IMR-90 (cell line): ENCODE results near the gene OR7G3. TPM values are rescaled to one million over a fixed set of nuclear protein-coding genes. Genes with fewer than 3 reads are reported as not detected.

Experiments used
- ATAC-seq: fragments of 200-7000 bp; cut with Tn5 transposase; 2 replicates; pipeline ENCODE4 v1.9.1; 2020; ENCODE audit warnings: low read depth, mild to moderate bottlenecking, moderate library complexity
- BruUV-seq: library from RNA; stranded (reverse); fragments of 400-500 nt; replicated peaks from 2 replicates; lab custom pipeline; 2021; lab: Mats Ljungman, UMichigan
- CTCF ChIA-PET: fragments of 300-600 bp; formaldehyde crosslinking; extraction: SDS; loops from one replicate; lab custom pipeline; 2021; ENCODE audit warnings: antibody characterized with exemption; lab: Yijun Ruan, JAX
- POLR2A ChIA-PET: fragments of 300-600 bp; sonication (Branson Sonifier 250); formaldehyde crosslinking; loops from one replicate; lab custom pipeline; 2022; ENCODE audit warnings: antibody characterized with exemption; ENCODE audit not compliant: unreplicated experiment; lab: Charles Lee
- DNase-seq: peaks from one replicate; pipeline ENCODE4 v3.0.0; 2013
- H2AFZ ChIP-seq: replicated peaks from 2 replicates; pipeline ENCODE3; 2013; ENCODE audit warnings: low read length, mild to moderate bottlenecking; ENCODE audit not compliant: poor library complexity
- H2AK5ac ChIP-seq: 2 replicates; pipeline ENCODE4 v1.6.1; 2013; ENCODE audit warnings: low read depth, low read length, inconsistent platforms
- H2AK9ac ChIP-seq: replicated peaks from 2 replicates; pipeline ENCODE3; 2013; ENCODE audit warnings: mild to moderate bottlenecking, low read depth, low read length, moderate library complexity; ENCODE audit not compliant: poor library complexity
- H2BK120ac ChIP-seq: 2 replicates; pipeline ENCODE4 v1.6.1; 2013; ENCODE audit warnings: low read depth, low read length, inconsistent platforms
- H2BK15ac ChIP-seq: 3 replicates; pipeline ENCODE4 v1.6.1; 2013; ENCODE audit warnings: low read depth, low read length, inconsistent platforms
- H2BK20ac ChIP-seq: 2 replicates; pipeline ENCODE4 v1.6.1; 2013; ENCODE audit warnings: low read depth, mild to moderate bottlenecking, inconsistent platforms, low read length, moderate library complexity
- H2BK5ac ChIP-seq: 2 replicates; pipeline ENCODE4 v1.6.1; 2013; ENCODE audit warnings: mild to moderate bottlenecking, low read depth, low read length, inconsistent platforms; ENCODE audit not compliant: poor library complexity, severe bottlenecking
- H3K14ac ChIP-seq: replicated peaks from 2 replicates; pipeline ENCODE4 v1.6.1; 2013; ENCODE audit warnings: low read depth, low read length, inconsistent platforms
- H3K18ac ChIP-seq: 2 replicates; pipeline ENCODE4 v1.6.1; 2013; ENCODE audit warnings: low read depth, low read length, control low read depth
- H3K23ac ChIP-seq: 2 replicates; pipeline ENCODE4 v1.6.1; 2013; ENCODE audit warnings: low read depth, low read length, inconsistent platforms
- H3K27ac ChIP-seq: 2 replicates; pipeline ENCODE4 v1.5.1; 2013; ENCODE audit warnings: mild to moderate bottlenecking, control low read depth, low read length; ENCODE audit not compliant: insufficient read depth
- H3K27me3 ChIP-seq: 2 replicates; pipeline ENCODE4 v1.6.1; 2013; ENCODE audit warnings: low read length; ENCODE audit not compliant: control insufficient read depth, insufficient read depth
- H3K36me3 ChIP-seq: 2 replicates; pipeline ENCODE4 v1.6.1; 2013; ENCODE audit warnings: low read length, mixed read lengths; ENCODE audit not compliant: control insufficient read depth, insufficient read depth
- H3K4ac ChIP-seq: 2 replicates; pipeline ENCODE4 v1.6.1; 2013; ENCODE audit warnings: low read depth, low read length, inconsistent platforms
- H3K4me1 ChIP-seq: 2 replicates; pipeline ENCODE4 v1.6.1; 2013; ENCODE audit warnings: low read length, mixed read lengths; ENCODE audit not compliant: control insufficient read depth, insufficient read depth
- H3K4me2 ChIP-seq: 2 replicates; pipeline ENCODE4 v1.6.1; 2013; ENCODE audit warnings: low read depth, mild to moderate bottlenecking, control low read depth, low read length, moderate library complexity
- H3K4me3 ChIP-seq: 2 replicates; pipeline ENCODE4 v1.5.1; 2013; ENCODE audit warnings: low read depth, mild to moderate bottlenecking, control low read depth, low read length, moderate library complexity; ENCODE audit not compliant: insufficient read depth
- H3K56ac ChIP-seq: 2 replicates; pipeline ENCODE4 v1.6.1; 2013; ENCODE audit warnings: low read length, inconsistent platforms; ENCODE audit not compliant: insufficient read depth; ENCODE audit errors: extremely low read depth
- H3K79me1 ChIP-seq, 2 experiments: 2 replicates each; pipeline ENCODE4 v1.6.1; 2013; ENCODE audit warnings: low read length in 2 of 2, inconsistent platforms in 1 of 2, low read depth in 1 of 2
- H3K9ac ChIP-seq: 2 replicates; pipeline ENCODE4 v1.6.1; 2013; ENCODE audit warnings: low read depth, low read length, control low read depth
- H3K9me1 ChIP-seq: 2 replicates; pipeline ENCODE4 v1.6.1; 2013; ENCODE audit warnings: low read length, inconsistent platforms; ENCODE audit not compliant: insufficient read depth
- H3K9me3 ChIP-seq: 2 replicates; pipeline ENCODE4 v1.6.1; 2013; ENCODE audit warnings: low read length; ENCODE audit not compliant: control insufficient read depth, insufficient read depth
- H4K20me1 ChIP-seq: 2 replicates; pipeline ENCODE4 v1.6.1; 2013; ENCODE audit warnings: low read length, inconsistent platforms; ENCODE audit not compliant: insufficient read depth
- H4K5ac ChIP-seq: 2 replicates; pipeline ENCODE4 v1.6.1; 2013; ENCODE audit warnings: mild to moderate bottlenecking, low read depth, low read length, control low read depth
- H4K8ac ChIP-seq, 2 experiments: 2 replicates each; pipeline ENCODE4 v1.6.1; 2013; ENCODE audit warnings: low read depth in 2 of 2, low read length in 2 of 2, control low read depth in 1 of 2, inconsistent platforms in 1 of 2
- H4K91ac ChIP-seq: 2 replicates; pipeline ENCODE4 v1.6.1; 2013; ENCODE audit warnings: low read depth, low read length, inconsistent platforms; ENCODE audit not compliant: insufficient read depth
- BHLHE40 ChIP-seq: fragments of 150-350 bp; IDR thresholded peaks from 2 replicates; pipeline ENCODE4 v1.6.1; 2016; ENCODE audit warnings: mild to moderate bottlenecking, low read depth, low read length
- CEBPB ChIP-seq: IDR thresholded peaks from 2 replicates; pipeline ENCODE4 v1.6.1; 2012; ENCODE audit warnings: low read depth, low read length, improper control_type of control experiment
- CHD1 ChIP-seq: IDR thresholded peaks from 2 replicates; pipeline ENCODE4 v1.6.1; 2012; ENCODE audit warnings: low read depth, low read length, improper control_type of control experiment
- CTCF ChIP-seq: conservative IDR thresholded peaks from 2 replicates; pipeline ENCODE4 v1.5.1; 2012; ENCODE audit warnings: mild to moderate bottlenecking, low read depth, low read length, improper control_type of control experiment
- ELK1 ChIP-seq: fragments of 150-350 bp; IDR thresholded peaks from 2 replicates; pipeline ENCODE4 v1.6.1; 2016; ENCODE audit warnings: low read depth, mild to moderate bottlenecking, low read length, moderate library complexity, borderline replicate concordance
- FOS ChIP-seq: fragments of 150-350 bp; IDR thresholded peaks from 2 replicates; pipeline ENCODE4 v1.6.1; 2016; ENCODE audit warnings: low read depth, low read length
- MAFK ChIP-seq: IDR thresholded peaks from 2 replicates; pipeline ENCODE4 v1.6.1; 2012; ENCODE audit warnings: low read depth, low read length, improper control_type of control experiment
- MAZ ChIP-seq: IDR thresholded peaks from 2 replicates; pipeline ENCODE4 v1.6.1; 2012; ENCODE audit warnings: low read depth, mild to moderate bottlenecking, low read length, improper control_type of control experiment, moderate library complexity, borderline replicate concordance
- MXI1 ChIP-seq: IDR thresholded peaks from 2 replicates; pipeline ENCODE4 v1.6.1; 2012; ENCODE audit warnings: low read depth, mild to moderate bottlenecking, low read length, moderate library complexity, borderline replicate concordance
- NFE2L2 ChIP-seq: fragments of 150-350 bp; IDR thresholded peaks from 2 replicates; pipeline ENCODE4 v1.6.1; 2016; ENCODE audit warnings: low read depth, mild to moderate bottlenecking, low read length
- RAD21 ChIP-seq: IDR thresholded peaks from 2 replicates; pipeline ENCODE4 v1.6.1; 2012; ENCODE audit warnings: low read length, improper control_type of control experiment
- RCOR1 ChIP-seq: IDR thresholded peaks from 2 replicates; pipeline ENCODE4 v1.6.1; 2012; ENCODE audit warnings: mild to moderate bottlenecking, low read length, improper control_type of control experiment; ENCODE audit not compliant: insufficient replicate concordance
- RFX5 ChIP-seq: IDR thresholded peaks from 2 replicates; pipeline ENCODE4 v1.8.0; 2012; ENCODE audit warnings: low read depth, mild to moderate bottlenecking, low read length, moderate library complexity
- SMC3 ChIP-seq: fragments of 150-350 bp; IDR thresholded peaks from 2 replicates; pipeline ENCODE4 v1.6.1; 2016; ENCODE audit warnings: low read depth, mild to moderate bottlenecking, antibody characterized with exemption, low read length, moderate library complexity
- USF2 ChIP-seq: fragments of 150-350 bp; IDR thresholded peaks from 2 replicates; pipeline ENCODE4 v1.6.1; 2017; ENCODE audit warnings: mild to moderate bottlenecking, antibody characterized with exemption, low read length, low read depth
- WGBS, 2 experiments: methylation state at CpG; one replicate each; pipeline versions ENCODE4 v1.1.5 to v1.1.7; 2013; ENCODE audit warnings: missing lambda C conversion rate in 2 of 2; ENCODE audit not compliant: insufficient read length in 1 of 2; ENCODE audit errors: extremely low coverage in 2 of 2; 5-methylcytosine and 5-hydroxymethylcytosine counted together
- dilution Hi-C: fragments of 300-500 bp; cut with HindIII; formaldehyde crosslinking; loops from one replicate; pipeline ENCODE4 v1.14.3; 2018; ENCODE audit warnings: low sequenced_read_pairs; ENCODE audit not compliant: unreplicated experiment
- in situ Hi-C: fragments of 300-500 bp; cut with MboI; formaldehyde crosslinking; loops from 3 replicates; pipeline ENCODE4 v1.14.3; 2019; ENCODE audit warnings: low sequenced_read_pairs, inconsistent platforms, mixed read lengths
- intact Hi-C: fragments of 100-400 bp; cut with micrococcal nuclease; formaldehyde crosslinking; loops from 2 replicates; pipeline ENCODE4 v1.10.0; 2022
- polyA plus RNA-seq, 3 experiments: library from polyadenylated mRNA; depleted of rRNA; stranded (reverse); fragments of >200 nt; gene quantifications; 2 replicates each; pipeline ENCODE4 v1.2.3, GENCODE V29; 2012; ENCODE audit warnings: low replicate concordance in 1 of 3
- total RNA-seq: library from RNA; depleted of rRNA; stranded (reverse); fragments of >200 nt; gene quantifications from 2 replicates; pipeline ENCODE4 v1.2.3, GENCODE V29; 2012

The OR7G3 gene
- total and polyA plus RNA-seq, 2 of the 4 experiments (the other 2 are of a cell fraction), result not detected

- ATAC-seq (no peak), DNase-seq (no peak)
- TF ChIP-seq MAZ, result no peak
- no peak for TF ChIP-seq NFE2L2
- TF ChIP-seq MAFK, result no peak
- no peak for TF ChIP-seq BHLHE40
- no peak for TF ChIP-seq RFX5
- TF ChIP-seq FOS, result no peak
- TF ChIP-seq SMC3, result no peak
- TF ChIP-seq RCOR1, result no peak
- TF ChIP-seq CEBPB, result no peak
- no peak for TF ChIP-seq MXI1
- no peak for TF ChIP-seq ELK1
- TF ChIP-seq CHD1, result no peak
- TF ChIP-seq CTCF, result no peak
- no peak for TF ChIP-seq RAD21
- TF ChIP-seq USF2, result no peak
- H2BK20ac ChIP-seq, result no peak overlapping the region
- H3K18ac ChIP-seq, result no peak overlapping the region
- H3K36me3 ChIP-seq, result peaks cover 27% of the 10 kb centered on the region
- H3K4me1 ChIP-seq, result peaks cover 2% of the 10 kb centered on the region; the same call in 1 of the 2 replicates
- no peak overlapping the region for H2BK120ac ChIP-seq
- no peak overlapping the region for H4K8ac ChIP-seq
- WGBS, 2 experiments, result no CpG with 5 or more reads among the region's 4 CpGs
- intact Hi-C loops (no loop called here), in situ Hi-C loops (no loop called here), dilution Hi-C loops (no loop called here)
- H3K79me1 ChIP-seq, result peaks cover 0 to 9% of the 10 kb centered on the region in 2 experiments; a peak in 2 of 4 replicates
- H3K4me3 ChIP-seq, result no peak overlapping the region
- no peak overlapping the region for H4K91ac ChIP-seq
- H3K4ac ChIP-seq, result no peak overlapping the region
- no peak overlapping the region for H2BK15ac ChIP-seq
- no peak overlapping the region for H3K9ac ChIP-seq
- H3K27me3 ChIP-seq, result no peaks in the 10 kb centered on the region
- H3K27ac ChIP-seq, result no peak overlapping the region
- no peak overlapping the region for H4K5ac ChIP-seq
- no TSS peak for BruUV-seq
- no peak overlapping the region for H3K14ac ChIP-seq
- no peaks in the 10 kb centered on the region for H4K20me1 ChIP-seq
- no peak overlapping the region for H2BK5ac ChIP-seq
- POLR2A ChIA-PET, result no interaction called here
- H2AK9ac ChIP-seq, result no peak overlapping the region
- no peak overlapping the region for H3K56ac ChIP-seq
- H3K4me2 ChIP-seq, result no peak overlapping the region
- no peak overlapping the region for H2AK5ac ChIP-seq
- no peak overlapping the region for H3K23ac ChIP-seq
- H3K9me3 ChIP-seq, result peaks cover 17% of the 10 kb centered on the region
- CTCF ChIA-PET, result no interaction called here
- no peak overlapping the region for H2AFZ ChIP-seq
- no peaks in the 10 kb centered on the region for H3K9me1 ChIP-seq
These were observed 40.1 kb upstream of the OR7G3 start for GRCh38 chr19:9166846-9167245.
